Upper lobe of right lung (tissue), 1 donor: ENCODE data around the gene TP63. TPM values are rescaled to one million over a fixed set of nuclear protein-coding genes. Genes with fewer than 3 reads are reported as not detected.
"Not testable (repeated sequence)": the region's sequence is repeated elsewhere in the genome, so short reads cannot be mapped to it uniquely, and the experiment has no call there.

Experiments used
- ATAC-seq: fragments of 200-7000 bp; cut with Tn5 transposase; one replicate; pipeline ENCODE4 v1.9.1; 2020; ENCODE audit warnings: mild to moderate bottlenecking, moderate library complexity
- DNase-seq: peaks from one replicate; pipeline ENCODE4 v3.0.0-alpha.2; 2020
- H3K27ac ChIP-seq: fragments of 200-600 bp; one replicate; pipeline ENCODE4 v1.8.0; 2022
- H3K27me3 ChIP-seq: fragments of 200-600 bp; one replicate; pipeline ENCODE4 v1.8.0; 2022; ENCODE audit warnings: mild to moderate bottlenecking
- H3K36me3 ChIP-seq: fragments of 200-600 bp; one replicate; pipeline ENCODE4 v1.8.0; 2022
- H3K4me1 ChIP-seq: fragments of 200-600 bp; one replicate; pipeline ENCODE4 v1.8.0; 2022
- H3K4me3 ChIP-seq: fragments of 200-600 bp; one replicate; pipeline ENCODE4 v1.8.0; 2022; ENCODE audit warnings: mild to moderate bottlenecking
- H3K9me3 ChIP-seq: fragments of 200-600 bp; one replicate; pipeline ENCODE4 v1.8.0; 2022
- intact Hi-C: fragments of 100-400 bp; cut with DNase I; formaldehyde crosslinking; loops from one replicate; pipeline ENCODE4 v1.11.0; 2022
- total RNA-seq: library from RNA; stranded (reverse); fragmentation: NEBNext Ultra II Directional; extraction: Animal tissue kit (Norgen Biotek cat#: 25700); gene quantifications from one replicate; pipeline ENCODE4 v1.2.1, GENCODE V29; 2021
- TF ChIP-seq, protein P1 (sequence below): fragments of 200-600 bp; IDR thresholded peaks from one replicate; pipeline ENCODE4 v1.8.0; 2022; ENCODE audit warnings: antibody characterized with exemption
- donor health status: DM: no; HTN: yes; CAD: no; lungs with severe emphysema.

The TP63 gene
- total RNA-seq, 1 donor from 2014 or later, result 1.3 TPM

- no peak overlapping the region for H3K27ac ChIP-seq
- no peaks in the 10 kb centered on the region for H3K27me3 ChIP-seq
- intact Hi-C loops, result no loop called here
- TF ChIP-seq, protein P1, sequence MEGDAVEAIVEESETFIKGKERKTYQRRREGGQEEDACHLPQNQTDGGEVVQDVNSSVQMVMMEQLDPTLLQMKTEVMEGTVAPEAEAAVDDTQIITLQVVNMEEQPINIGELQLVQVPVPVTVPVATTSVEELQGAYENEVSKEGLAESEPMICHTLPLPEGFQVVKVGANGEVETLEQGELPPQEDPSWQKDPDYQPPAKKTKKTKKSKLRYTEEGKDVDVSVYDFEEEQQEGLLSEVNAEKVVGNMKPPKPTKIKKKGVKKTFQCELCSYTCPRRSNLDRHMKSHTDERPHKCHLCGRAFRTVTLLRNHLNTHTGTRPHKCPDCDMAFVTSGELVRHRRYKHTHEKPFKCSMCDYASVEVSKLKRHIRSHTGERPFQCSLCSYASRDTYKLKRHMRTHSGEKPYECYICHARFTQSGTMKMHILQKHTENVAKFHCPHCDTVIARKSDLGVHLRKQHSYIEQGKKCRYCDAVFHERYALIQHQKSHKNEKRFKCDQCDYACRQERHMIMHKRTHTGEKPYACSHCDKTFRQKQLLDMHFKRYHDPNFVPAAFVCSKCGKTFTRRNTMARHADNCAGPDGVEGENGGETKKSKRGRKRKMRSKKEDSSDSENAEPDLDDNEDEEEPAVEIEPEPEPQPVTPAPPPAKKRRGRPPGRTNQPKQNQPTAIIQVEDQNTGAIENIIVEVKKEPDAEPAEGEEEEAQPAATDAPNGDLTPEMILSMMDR, result no peak
- H3K4me3 ChIP-seq, result no peak overlapping the region
- no peaks in the 10 kb centered on the region for H3K36me3 ChIP-seq
- DNase-seq, result no peak
- ATAC-seq, result no peak
- no peaks in the 10 kb centered on the region for H3K4me1 ChIP-seq
- no peaks in the 10 kb centered on the region for H3K9me3 ChIP-seq
Observed at GRCh38 chr3:189588475-189589178, 42.6 kb upstream of the TP63 start.

DNA sequence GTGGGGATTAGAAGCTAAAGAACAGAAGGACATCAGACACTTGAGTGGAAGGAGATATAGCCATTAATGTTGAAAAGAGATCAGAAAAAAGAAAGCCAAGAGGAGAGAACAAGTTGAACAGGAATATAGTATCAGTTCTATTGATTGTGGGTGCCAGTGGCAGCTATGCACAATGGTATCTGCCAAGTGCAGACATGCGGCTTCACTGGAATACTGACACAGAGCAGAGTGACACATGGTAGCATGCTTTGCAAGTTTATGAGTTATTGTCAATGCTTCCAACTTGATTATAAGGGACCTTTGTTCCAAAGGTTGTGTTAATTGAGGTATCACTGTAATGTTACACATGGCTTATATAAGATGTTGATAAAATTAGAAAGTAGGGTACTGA is 42.0 kb upstream of the TP63 start:
- no peaks in the 10 kb centered on the region for H3K36me3 ChIP-seq
- TF ChIP-seq, protein P1, result no peak
- intact Hi-C loops, result no loop called here
- no peaks in the 10 kb centered on the region for H3K27me3 ChIP-seq
- DNase-seq, result no peak
- no peaks in the 10 kb centered on the region for H3K4me1 ChIP-seq
- no peak overlapping the region for H3K27ac ChIP-seq
- no peak for ATAC-seq
- H3K4me3 ChIP-seq, result no peak overlapping the region
- no peaks in the 10 kb centered on the region for H3K9me3 ChIP-seq

- Histone ChIP-seq H3K36me3 (no peaks in the 10 kb centered on the region), H3K4me1 (no peaks in the 10 kb centered on the region), H3K27me3 (no peaks in the 10 kb centered on the region), H3K4me3 (no peak overlapping the region), H3K9me3 (no peaks in the 10 kb centered on the region), H3K27ac (no peak overlapping the region)
- intact Hi-C loops, result no loop called here
- TF ChIP-seq, protein P1, result no peak
- ATAC-seq (no peak), DNase-seq (no peak)
Observed at GRCh38 chr3:189590223-189590622, 41.0 kb upstream of the TP63 start.

DNA sequence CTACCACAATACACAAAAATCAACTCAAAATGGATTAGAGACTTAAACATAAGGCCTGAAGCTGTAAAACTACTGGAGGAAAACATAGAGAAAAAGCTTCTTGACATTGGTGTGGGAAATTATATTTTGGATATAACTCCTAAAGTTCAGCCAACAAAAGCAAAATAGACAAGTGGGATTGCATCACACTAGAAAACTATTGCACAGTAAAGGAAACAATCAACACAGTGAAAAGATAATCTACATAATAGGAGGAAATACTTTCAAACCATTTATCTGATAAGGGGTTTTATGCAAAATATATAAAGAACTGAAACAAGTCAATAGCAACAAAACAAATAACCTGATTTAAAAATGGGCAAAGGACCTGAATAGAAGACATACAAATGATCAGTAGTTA is 37.6 kb upstream of the TP63 start:
- TF ChIP-seq, protein P1, result no peak
- H3K9me3 ChIP-seq, result no peaks in the 10 kb centered on the region
- H3K4me3 ChIP-seq, result no peak overlapping the region
- no peaks in the 10 kb centered on the region for H3K27me3 ChIP-seq
- H3K4me1 ChIP-seq, result no peaks in the 10 kb centered on the region
- DNase-seq (no peak), ATAC-seq (no peak)
- no peak overlapping the region for H3K27ac ChIP-seq
- intact Hi-C loops, result no loop called here
- H3K36me3 ChIP-seq, result no peaks in the 10 kb centered on the region

DNA sequence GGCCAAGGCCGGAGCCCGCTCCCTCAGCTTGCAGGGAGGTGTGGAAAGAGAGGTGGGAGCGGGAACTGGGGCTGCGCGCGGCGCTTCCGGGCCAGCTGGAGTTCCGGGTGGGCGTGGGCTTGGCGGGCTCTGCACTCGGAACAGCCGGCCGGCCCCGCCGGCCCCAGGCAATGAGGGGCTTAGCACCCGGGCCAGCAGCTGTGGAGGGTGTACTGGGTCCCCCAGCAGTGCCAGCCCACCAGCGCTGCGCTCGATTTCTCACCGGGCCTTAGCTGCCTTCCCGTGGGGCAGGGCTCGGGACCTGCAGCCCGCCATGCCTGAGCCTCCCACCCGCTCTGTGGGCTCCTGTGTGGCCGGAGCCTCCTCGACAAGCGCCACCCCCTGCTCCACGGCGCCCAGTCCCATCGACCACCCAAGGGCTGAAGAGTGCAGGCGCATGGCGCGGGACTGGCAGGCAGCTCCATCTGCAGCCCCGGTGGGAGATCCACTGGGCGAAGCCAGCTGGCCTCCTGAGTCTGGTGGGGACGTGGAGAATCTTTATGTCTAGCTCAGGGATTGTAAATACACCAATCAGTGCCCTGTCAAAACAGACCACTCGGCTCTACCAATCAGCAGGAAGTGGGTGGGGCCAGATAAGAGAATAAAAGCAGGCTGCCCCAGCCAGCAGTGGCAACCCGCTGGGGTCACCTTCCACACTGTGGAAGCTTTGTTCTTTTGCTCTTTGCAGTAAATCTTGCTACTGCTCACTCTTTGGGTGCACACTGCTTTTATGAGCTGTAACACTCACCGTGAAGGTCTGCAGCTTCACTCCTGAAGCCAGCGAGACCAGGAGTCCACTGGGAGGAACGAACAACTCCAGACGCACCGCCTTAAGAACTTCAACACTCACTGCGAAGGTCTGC is 34.9 kb upstream of the TP63 start:
- H3K4me1 ChIP-seq, H3K27ac ChIP-seq, H3K4me3 ChIP-seq, ATAC-seq, H3K27me3 ChIP-seq, H3K36me3 ChIP-seq, DNase-seq, H3K9me3 ChIP-seq, intact Hi-C loops: not testable (repeated sequence)

GRCh38 chr3:189597918-189598317 is 33.3 kb upstream of the TP63 start:
- no peaks in the 10 kb centered on the region for H3K27me3 ChIP-seq
- no peaks in the 10 kb centered on the region for H3K9me3 ChIP-seq
- intact Hi-C loops, result no loop called here
- TF ChIP-seq, protein P1, result no peak
- DNase-seq (no peak), ATAC-seq (no peak)
- H3K4me1 ChIP-seq, result no peaks in the 10 kb centered on the region
- H3K36me3 ChIP-seq, result no peaks in the 10 kb centered on the region
- H3K4me3 ChIP-seq, result no peak overlapping the region
- no peak overlapping the region for H3K27ac ChIP-seq
